NCI-H524 treated with DMSO at 0.1 percent for 48 hours (cell line): ENCODE data around the gene ZNF431.
A peak's percentile ranks its signal among the peaks of the same experiment; 100 is the strongest.
"Not testable (repeated sequence)": the region's sequence is repeated elsewhere in the genome, so short reads cannot be mapped to it uniquely, and the experiment has no call there.

ENCODE experiments used
- DNase-seq: peaks from one replicate; lab custom pipeline; 2025; lab: John Stamatoyannopoulos, UW

ZNF431 gene

DNA sequence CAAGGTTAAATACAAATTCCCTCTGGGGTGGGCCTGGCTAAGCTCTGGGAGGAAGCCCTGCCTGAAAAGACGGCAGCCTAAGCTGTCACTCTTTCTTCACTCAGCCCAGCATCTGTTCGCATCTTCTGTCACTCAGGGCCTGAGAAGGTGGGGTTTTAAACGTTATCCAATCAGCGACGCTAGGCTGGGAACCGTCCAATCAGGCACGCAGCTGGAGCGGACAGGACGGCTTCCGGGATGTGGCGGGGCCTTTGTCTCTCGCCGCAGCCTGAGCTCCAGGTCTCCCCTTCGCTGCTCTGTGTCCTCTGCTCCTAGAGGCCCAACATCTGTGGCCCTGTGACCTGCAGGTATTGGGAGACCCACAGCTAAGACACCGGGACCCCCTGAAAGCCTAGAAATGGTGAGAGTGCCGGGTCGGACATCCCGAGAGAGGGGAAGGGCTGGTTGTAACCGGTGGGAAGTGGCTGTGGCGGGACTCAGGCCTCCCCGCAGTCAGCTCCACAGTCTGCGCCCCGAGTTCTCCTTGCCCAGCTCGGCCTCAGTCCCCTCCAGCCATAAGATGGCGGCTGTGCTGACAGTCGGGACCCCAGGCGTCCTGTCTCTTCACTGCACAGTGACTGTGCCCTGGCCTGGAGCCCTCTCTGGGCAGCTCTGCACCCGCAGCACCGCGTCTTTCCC is at the start of gene ZNF431:
ZNF431 (plus strand) TSS at position 254 of the 678 bp plus-strand sequence; CDS start at position 398, 144 bp downstream.
- DNase-seq: peak; percentile 76

GRCh38 chr19:21092109-21092508 is 49.7 kb upstream of the ZNF431 start:
- DNase-seq: no peak

DNA sequence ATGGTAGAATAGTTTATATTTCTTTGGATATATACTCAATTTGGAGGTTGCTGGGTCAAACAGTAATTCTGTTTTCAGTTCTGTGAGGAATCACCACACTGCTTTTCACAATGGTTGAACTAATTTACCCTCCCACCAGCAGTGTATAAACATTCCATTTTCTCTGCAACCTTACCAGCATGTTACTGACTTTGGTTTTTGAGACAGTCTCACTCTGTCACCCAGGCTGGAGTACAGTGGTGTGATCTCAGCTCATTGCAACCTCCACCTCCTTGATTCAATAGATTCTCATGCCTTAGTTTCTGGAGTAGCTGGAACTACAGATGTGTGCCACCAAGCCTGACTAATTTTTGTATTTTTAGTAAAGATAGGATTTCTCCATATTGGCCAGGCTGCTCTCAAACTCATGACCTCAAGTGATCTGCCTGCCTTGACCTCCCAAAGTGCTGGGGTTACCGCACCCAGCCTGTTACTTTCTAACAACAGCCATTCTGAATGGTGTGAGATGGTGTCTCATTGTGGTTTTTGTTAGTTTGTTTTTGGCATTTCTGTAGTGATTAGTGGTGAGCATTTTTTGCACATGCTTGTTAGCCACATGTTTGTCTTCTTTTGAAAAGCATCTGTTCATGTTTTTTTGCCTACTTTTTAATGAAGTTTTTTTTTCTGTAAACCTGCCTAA is 47.4 kb upstream of the ZNF431 start:
- no peak for DNase-seq

GRCh38 chr19:21098291-21098690 is 43.5 kb upstream of the ZNF431 start:
- DNase-seq: no peak

- no peak for DNase-seq
Measured at GRCh38 chr19:21101521-21102242, 40.2 kb upstream of the ZNF431 start.

DNA sequence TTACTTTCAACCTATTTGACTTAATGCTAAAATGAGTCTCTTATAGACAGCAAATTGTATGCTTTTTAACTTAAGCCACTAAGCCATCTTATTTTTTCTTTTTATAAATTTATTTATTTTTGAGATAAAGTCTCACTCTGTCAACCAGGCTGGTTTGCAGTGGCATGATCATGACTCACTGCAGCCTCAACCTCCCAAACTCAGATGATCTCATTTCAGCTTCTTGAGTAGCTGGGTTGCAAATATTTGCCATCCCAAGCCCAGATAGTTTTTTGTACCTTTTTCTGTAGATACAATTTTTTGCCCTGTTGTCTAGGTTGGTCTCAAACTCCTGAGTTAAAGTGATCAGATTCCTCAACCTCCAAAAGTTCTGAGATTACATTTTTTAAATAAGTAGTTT is 32.7 kb upstream of the ZNF431 start:
- no peak for DNase-seq

- no peak for DNase-seq
Measured at GRCh38 chr19:21110183-21110582, 31.7 kb upstream of the ZNF431 start.

GRCh38 chr19:21115430-21115829 is 26.4 kb upstream of the ZNF431 start:
- no peak for DNase-seq

GRCh38 chr19:21117041-21117907 is 24.6 kb upstream of the ZNF431 start:
- DNase-seq: no peak

GRCh38 chr19:21126078-21126477 is 15.8 kb upstream of the ZNF431 start:
- no peak for DNase-seq

DNA sequence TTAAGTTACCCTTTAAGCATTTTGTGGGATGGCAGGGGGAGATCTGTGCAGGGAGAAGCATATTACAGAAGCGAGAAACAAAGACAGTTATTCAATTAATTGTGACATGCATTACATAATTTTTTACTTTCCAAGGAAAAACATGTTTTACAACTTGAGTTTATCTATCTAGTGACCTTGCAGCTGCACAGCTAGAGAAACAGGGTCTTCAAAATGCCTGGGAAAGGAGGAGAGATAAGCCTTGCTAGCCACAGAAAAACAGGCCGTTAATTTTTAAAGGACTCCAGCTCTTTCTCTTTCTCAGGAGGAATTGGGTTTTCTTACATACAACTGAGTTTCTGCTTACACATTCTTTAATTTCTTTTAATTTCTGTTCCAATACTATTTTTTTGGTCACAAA is 14.8 kb upstream of the ZNF431 start:
- DNase-seq: no peak

GRCh38 chr19:21127898-21128297 is 13.9 kb upstream of the ZNF431 start:
- DNase-seq: no peak

DNA sequence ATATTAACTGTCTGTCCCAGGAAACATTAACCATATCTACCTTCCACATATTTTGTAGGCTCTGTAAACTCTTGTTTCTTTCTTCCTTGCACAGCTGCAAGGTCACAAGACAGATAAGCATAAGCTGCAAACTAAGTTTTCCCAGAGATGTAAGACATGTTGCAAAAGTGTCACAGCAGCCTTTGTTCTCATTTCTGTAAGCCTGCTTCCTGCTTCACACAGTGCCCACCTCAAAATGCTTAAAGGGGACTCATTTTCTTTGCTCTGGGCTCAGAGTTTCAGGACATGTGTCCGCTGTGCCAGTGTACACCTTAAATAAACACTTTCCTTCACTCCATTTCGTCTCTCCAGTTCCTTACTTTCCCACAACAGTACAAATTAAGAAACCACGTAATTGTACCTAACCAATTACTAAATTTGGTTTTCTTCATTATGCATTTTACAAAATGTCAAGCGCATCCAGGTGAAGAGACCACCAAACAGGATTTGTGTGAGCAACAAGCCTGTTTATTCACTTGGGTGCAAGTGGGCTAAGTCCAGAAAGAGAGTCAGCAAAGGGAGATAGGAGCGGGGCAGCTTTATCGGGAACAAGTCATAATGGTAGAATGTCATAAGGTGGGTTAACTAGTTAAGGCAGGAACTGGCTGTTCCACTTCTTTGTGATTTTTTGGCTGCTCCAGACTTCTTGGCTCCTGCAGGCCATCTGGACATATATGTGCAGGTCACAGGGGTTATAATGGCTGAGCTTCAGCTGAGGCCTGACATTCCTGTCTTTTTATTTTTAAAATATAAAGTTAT is 12.7 kb upstream of the ZNF431 start:
- no peak for DNase-seq

DNA sequence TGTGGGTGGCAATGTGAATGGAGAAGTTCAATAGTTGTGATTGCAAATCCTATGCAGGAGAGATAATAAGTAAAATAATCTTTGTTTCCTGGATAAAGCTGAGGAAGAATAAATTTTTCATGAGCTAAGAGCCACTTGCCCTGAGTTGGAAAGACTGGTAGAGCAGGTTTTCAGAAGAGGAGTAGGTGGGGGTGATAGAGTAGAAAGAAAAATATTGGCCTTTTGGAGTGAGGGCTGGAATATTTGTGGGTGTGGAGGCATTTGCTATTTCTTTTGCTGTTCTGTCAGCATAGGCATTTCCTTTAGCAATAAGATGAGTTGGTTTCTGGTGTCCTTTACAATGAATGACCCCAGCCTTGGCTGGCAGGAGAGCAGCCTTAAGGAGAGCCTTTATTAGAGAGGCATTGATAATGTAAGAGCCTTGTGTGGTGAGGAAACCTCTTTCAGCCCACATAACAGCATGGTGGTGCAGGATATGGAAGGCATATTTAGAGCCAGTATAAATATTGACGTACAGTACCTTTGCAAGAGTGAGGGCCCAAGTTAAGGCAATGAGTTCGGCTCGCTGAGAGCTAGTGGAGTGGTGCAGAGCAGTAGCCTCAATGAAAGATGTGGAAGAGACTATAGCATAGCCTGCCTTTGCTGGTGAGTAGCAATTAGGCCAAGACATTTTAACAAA is 11.6 kb upstream of the ZNF431 start:
- no peak for DNase-seq

DNA sequence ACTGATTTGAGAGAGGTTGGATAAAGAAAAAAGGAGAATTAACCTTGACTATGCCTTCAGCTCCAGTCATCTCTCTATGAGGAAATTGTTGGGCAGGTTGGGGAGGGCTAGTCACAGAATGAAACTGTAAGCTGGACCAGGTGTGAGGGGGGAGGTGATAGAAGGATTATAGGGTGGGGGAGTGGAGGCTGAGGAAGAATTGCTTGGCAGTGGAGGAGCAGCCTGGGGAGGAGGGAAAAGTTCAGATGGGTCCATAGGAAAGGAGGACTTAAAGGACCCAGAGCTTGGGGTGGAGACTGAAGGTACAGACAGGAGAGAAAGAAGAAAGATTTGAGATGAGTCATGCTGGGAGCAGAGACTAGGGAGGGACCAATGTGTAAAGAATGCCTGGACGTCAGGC is 8.2 kb upstream of the ZNF431 start:
- DNase-seq: no peak

DNA sequence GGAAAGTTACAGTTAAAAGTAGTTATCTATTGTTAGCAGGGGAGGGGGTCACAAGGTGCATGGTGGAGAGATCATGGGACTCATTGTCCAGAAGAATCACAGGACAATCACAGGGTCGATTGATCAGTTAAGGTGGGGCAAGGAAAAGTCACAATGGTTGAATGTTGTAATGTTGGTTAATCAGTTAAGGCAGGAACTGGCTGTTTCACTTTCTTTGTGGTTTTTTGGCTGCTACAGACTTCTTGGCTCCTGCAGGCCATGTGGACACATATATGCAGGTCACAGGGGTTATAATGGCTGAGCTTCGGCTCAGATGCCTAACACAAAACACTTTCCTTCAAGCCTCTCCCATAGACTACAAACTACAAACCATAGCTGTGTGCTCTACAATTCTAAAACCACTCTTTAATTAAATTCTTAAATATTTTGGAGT is 6.9 kb upstream of the ZNF431 start:
- DNase-seq: no peak

GRCh38 chr19:21135433-21135832 is 6.4 kb upstream of the ZNF431 start:
- DNase-seq: no peak

DNA sequence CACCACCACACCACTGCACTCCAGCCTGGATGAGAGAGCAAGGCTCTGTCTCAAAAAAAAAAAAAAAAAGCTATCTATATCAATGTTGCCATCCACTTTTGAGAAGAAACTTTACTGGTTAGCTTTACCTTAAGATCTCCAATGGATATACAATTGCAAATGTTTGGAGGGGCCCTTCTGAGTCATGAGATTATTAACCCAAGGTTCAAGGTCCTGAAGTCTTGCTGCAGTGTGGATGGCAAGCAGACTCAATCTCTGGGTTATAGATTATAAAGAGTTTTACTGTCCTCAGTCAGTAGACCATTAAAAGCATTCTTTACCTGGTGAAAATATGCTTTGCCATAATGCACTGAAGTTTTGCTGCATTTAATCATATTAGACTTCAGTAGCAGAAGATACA is 3.7 kb upstream of the ZNF431 start:
- DNase-seq: no peak

GRCh38 chr19:21141006-21141405 is 834 bp upstream of the ZNF431 start:
- DNase-seq: not testable (repeated sequence)

- DNase-seq: no peak
Measured at GRCh38 chr19:21143428-21143827, 1.6 kb downstream of the ZNF431 start.

DNA sequence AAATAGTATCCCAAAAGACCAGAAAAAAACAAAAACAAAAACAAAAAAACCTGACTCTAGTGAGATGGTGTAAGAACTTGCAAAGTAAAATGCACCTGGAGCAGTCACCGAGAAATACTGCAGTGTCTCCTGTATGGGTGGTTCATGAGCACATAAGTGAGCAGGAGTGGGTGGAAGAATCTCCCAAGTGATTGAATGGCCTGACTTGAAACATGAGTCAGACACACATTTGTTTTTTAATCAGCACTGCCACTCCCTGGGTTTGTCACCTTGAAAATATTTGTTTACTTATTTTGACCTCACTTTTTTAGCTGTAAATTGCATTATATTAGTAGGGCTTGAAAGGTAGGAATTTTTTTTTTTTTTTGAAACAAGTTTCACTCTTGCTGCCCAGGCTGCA is 2.0 kb downstream of the ZNF431 start:
- no peak for DNase-seq
